GM18498 (cell line): ENCODE data around the gene PTH2.

Experiments used
- ATAC-seq: cut with Tn5 transposase; IDR thresholded peaks from one replicate; pipeline ENCODE4 v1.9.1; 2021; ENCODE audit warnings: mild to moderate bottlenecking, moderate library complexity; ENCODE audit not compliant: unreplicated experiment

The PTH2 gene

DNA sequence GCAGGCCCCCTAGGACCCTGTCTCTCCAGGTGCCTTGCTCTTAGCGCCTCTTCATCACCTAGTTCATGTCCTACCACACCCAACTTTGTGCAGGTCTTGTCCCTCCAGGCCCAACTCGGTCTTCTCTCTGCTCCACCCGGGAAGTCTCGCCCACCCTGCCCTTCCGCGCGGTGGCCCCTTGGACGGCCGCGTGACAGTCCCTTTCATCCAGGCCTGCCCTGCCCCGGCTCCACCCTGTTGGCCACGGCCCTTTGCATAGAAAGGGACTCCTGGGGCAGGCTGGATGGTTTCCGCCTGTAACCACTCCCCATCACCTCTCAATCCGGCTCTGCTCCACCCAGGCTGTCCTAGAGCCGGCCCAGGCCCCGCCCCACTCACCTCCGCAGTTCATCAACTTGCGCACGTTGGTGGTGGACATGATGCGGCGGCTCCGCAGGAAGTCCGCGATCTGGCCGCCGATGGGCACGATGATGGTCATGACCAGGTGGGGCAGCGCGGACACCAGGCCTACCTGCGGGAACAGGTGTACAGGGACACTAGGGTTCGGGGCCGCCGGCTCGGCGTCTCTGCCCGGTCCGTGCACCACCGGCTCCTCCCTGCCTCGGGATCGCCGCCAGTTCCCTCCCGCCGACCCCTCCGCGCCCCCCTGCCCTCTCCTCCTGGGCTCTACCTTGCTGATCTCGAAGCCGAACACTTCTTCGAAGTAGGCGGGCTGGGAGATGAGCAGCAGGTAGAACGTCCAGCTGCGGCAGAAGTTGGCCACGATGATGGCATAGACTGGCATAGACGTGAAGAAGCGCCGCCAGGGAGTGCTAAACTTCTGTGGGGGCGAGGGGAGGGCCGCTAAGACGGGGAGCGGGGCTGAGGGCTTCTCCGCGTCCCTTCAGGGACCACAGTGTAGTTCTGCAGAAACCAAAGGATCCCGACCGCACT is 9.2 kb upstream of the PTH2 start:
- ATAC-seq: no peak

DNA sequence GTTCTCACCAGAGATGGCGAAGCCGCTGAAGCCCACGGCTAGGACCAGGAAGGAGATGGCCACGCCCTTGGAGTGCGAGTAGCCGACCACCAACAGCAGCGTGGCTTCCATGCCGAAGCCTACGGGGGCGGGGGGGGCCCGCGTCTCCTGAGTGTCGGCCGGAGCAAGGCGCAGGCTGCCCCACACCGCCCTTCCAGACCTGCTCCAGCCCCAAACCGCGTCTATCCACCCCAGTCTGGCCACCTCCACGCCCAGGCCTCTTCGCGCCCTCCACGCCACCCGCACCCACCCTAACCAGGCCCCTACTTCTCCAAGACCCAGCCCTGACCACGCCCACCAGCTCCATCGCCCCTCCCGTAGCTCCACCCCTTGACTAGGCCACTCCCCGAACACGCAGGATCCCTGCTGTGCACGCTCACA is 8.1 kb upstream of the PTH2 start:
- ATAC-seq: no peak

- ATAC-seq: no peak
Measured at GRCh38 chr19:49430678-49431329, 7.6 kb upstream of the PTH2 start.

GRCh38 chr19:49430172-49430677 is 7.0 kb upstream of the PTH2 start:
- no peak for ATAC-seq

GRCh38 chr19:49428547-49429451 is 5.6 kb upstream of the PTH2 start:
- no peak for ATAC-seq

DNA sequence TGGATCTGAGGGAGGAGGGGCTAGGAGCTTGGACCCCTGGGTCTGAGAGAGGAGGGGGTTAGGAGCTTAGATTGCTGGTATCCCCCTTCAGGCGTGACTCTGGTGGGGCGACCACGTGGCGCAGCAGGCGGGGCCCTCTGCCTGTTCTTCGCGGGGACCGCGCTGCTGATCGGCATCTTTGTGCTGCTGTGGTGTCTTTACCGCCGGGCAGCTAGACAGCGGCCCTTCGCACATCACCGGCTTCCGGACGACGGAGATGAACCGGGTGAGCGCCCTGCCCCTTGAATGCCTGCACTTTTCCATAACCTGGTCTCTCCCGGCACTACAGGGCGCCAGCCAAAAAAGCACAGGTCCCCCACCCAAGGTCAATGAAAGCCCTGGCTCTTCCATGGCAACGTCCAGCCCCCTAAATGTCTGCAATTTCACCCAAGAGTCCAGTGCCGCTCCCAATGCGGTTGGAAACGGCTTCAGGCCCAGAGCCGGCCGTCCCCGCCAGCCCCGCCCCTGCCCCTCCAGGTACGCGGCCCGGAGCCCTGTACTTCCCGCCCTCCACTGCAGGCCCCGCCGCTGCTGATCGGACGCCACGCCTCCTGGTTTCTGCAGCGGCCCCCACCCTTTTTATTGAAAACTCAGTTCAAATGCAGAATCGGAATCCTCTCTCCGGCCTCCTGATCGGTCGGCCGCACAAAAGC is 4.8 kb upstream of the PTH2 start:
- ATAC-seq: no peak

DNA sequence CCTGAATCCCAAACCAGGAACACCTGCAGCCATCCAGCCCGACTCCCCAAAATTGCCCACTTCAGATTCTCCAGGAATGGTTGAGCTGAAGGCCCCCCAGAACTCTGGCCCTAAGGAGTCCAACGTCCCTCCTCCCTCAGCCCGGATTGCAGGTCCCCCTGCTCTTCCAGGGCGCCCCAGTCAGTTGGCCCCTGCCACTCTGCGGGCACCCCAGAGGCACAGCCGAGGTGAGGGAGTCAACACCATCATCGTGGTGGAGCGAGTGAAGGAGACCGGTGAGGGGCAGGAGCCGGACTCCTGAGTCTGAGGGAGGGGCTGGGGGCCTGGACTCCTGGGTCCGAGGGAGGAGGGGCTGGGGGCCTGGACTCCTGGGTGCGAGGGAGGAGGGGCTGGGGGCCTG is 4.1 kb upstream of the PTH2 start:
- ATAC-seq: no peak

- no peak for ATAC-seq
Measured at GRCh38 chr19:49425922-49426592, 2.8 kb upstream of the PTH2 start.

DNA sequence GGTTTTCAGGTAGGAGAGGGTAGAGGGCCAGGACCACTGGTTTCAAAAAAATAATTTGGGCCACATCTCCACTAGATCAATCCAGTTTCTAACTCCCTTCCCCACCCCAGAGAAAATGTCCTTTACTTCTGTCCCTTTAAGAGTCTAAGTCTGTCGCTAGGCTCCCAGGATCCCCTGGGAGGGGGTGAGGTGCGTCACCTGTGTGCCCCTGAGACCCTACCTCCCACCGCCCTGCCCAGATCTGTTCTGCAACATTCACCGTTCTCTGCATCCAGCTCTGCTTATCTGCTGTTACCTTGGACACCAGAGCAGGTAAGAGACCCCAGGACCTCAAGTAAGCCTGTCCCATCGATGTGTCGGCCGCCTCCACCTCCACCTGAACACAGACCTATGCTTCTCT is 1.9 kb upstream of the PTH2 start, which contains the start of gene GFY:
Gene GFY (plus strand): TSS at position 211 of the 400 bp plus-strand sequence. CDS start 1,043 bp downstream, outside the sequence.
- ATAC-seq: no peak

- ATAC-seq: no peak
Measured at GRCh38 chr19:49423985-49424303, 703 bp upstream of the PTH2 start.

- ATAC-seq: no peak
Measured at GRCh38 chr19:49422407-49423070, 702 bp downstream of the PTH2 start.

GRCh38 chr19:49421878-49422202 is 1.4 kb downstream of the PTH2 start:
- ATAC-seq: no peak

- no peak for ATAC-seq
Measured at GRCh38 chr19:49421039-49421877, 2.0 kb downstream of the PTH2 start.

- no peak for ATAC-seq
Measured at GRCh38 chr19:49420227-49420626, 3.0 kb downstream of the PTH2 start.

DNA sequence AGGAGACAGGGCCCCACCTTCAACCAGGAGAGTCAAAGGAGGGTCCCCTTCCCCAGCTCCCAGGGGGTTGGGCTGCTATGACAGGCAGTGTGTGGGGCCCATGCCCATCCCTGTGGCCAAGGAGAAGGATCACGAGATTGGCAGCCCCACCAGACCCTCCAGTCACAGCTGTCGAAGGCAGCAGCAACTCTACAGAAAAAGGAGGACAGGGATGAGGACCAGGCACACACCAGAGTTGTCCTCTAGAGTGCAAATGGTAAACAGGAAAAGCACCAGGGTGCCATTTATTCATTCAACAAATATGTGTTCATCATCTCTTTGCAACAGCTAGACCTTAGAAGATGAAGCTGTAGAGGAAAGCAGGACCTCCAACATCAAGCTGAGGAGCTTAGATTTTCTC is 4.1 kb downstream of the PTH2 start:
- ATAC-seq: no peak

DNA sequence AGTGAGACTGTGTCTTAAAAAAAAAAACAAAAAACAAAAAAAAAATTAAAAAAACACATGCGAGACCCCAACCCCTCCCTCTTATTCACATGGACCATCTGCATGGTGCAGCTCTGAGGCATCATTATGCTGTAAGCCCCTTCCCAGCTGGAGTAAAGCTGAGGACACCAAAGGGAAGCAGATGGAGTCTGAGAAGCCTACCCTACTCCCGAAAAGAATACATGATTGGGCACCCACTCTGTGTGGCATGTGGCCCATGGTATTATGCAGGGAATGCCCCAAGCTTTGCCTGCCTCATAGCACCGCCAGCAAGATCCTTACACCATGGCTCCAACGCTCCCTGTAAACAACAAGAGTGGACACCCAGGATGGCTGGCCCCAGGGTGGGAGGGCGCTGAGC is 4.7 kb downstream of the PTH2 start:
- ATAC-seq: no peak

DNA sequence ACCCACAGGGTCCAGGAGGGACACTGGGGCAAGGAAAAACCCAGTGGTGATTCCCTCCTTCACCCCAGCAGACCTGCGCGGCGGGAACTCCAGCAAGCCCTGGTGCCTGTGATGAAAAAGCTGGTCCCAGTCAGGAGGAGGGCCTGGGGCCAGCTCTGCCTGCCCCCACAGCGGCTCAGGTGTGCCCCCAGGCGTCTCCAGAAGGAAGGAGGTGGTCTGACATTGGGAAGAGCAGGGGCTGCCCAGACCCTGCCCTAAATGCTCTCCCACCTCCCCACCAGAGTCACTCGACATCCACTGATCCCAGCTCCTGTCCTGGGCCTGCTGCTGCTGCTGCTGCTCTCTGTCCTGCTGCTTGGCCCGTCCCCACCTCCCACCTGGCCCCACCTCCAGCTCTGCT is 6.2 kb downstream of the PTH2 start:
- ATAC-seq: no peak

- ATAC-seq: no peak
Measured at GRCh38 chr19:49415810-49416200, 7.4 kb downstream of the PTH2 start.
